WTC11 (cell line): Measurements from ENCODE around the gene RFLNA. TPM values are rescaled to one million over a fixed set of nuclear protein-coding genes. Genes with fewer than 3 reads are reported as not detected.

ENCODE experiments used
- ATAC-seq: fragments of 200-7000 bp; cut with Tn5 transposase; 2 replicates; pipeline ENCODE4 v1.10.0; 2021; ENCODE audit warnings: mild to moderate bottlenecking, moderate library complexity
- CTCF ChIA-PET: fragments of 300-600 bp; sonication (Branson Sonifier 250); formaldehyde crosslinking; loops from one replicate; lab custom pipeline; 2021; ENCODE audit warnings: antibody characterized with exemption; lab: Charles Lee
- POLR2A ChIA-PET: fragments of 350-600 bp; sonication (Branson Sonifier 250); formaldehyde crosslinking; loops from one replicate; lab custom pipeline; 2021; ENCODE audit warnings: antibody characterized with exemption; lab: Charles Lee
- DNase-seq: peaks from one replicate; pipeline ENCODE4 v3.0.0; 2021; ENCODE audit warnings: low spot score
- H3K27ac Mint-ChIP-seq: 2 replicates; pipeline ENCODE4 v1.8.0; 2021; ENCODE audit warnings: mixed read lengths
- H3K27me3 Mint-ChIP-seq: 2 replicates; pipeline ENCODE4 v1.8.0; 2021; ENCODE audit warnings: low read depth, mild to moderate bottlenecking, moderate library complexity, mixed read lengths
- H3K36me3 Mint-ChIP-seq: 2 replicates; pipeline ENCODE4 v1.8.0; 2021; ENCODE audit warnings: mixed read lengths
- H3K4me1 Mint-ChIP-seq: 2 replicates; pipeline ENCODE4 v1.8.0; 2022; ENCODE audit warnings: mixed read lengths
- H3K4me3 Mint-ChIP-seq: 2 replicates; pipeline ENCODE4 v1.8.0; 2021; ENCODE audit warnings: mild to moderate bottlenecking, moderate library complexity, mixed read lengths
- H3K9me3 Mint-ChIP-seq: 2 replicates; pipeline ENCODE4 v1.8.0; 2021; ENCODE audit warnings: mixed read lengths
- ARID4B ChIP-seq: sonication (generic); formaldehyde crosslinking; IDR thresholded peaks from 2 replicates; pipeline ENCODE4 v1.8.0; 2023; ENCODE audit warnings: missing genetic modification reagents, mild to moderate bottlenecking, borderline replicate concordance
- CDX4 ChIP-seq: fragments of 250-450 bp; sonication (Bioruptor Pico); IDR thresholded peaks from 2 replicates; pipeline ENCODE4 v1.9.0; 2021; ENCODE audit warnings: moderate library complexity, mild to moderate bottlenecking, inconsistent platforms, borderline replicate concordance
- ESRRA ChIP-seq: sonication (generic); formaldehyde crosslinking; IDR thresholded peaks from 2 replicates; pipeline ENCODE4 v1.8.1; 2022; ENCODE audit warnings: mild to moderate bottlenecking, missing genetic modification reagents, borderline replicate concordance
- JUN ChIP-seq: sonication (generic); formaldehyde crosslinking; IDR thresholded peaks from 2 replicates; pipeline ENCODE4 v1.8.0; 2023; ENCODE audit warnings: mild to moderate bottlenecking, missing genetic modification reagents
- MYBL2 ChIP-seq: sonication (generic); formaldehyde crosslinking; IDR thresholded peaks from 2 replicates; pipeline ENCODE4 v1.8.1; 2023; ENCODE audit warnings: mild to moderate bottlenecking, moderate library complexity, missing genetic modification reagents
- NFYB ChIP-seq: sonication (generic); formaldehyde crosslinking; conservative IDR thresholded peaks from 2 replicates; pipeline ENCODE4 v1.8.0; 2022; ENCODE audit warnings: low read depth, missing genetic modification reagents
- NR1H2 ChIP-seq: sonication (generic); formaldehyde crosslinking; IDR thresholded peaks from 2 replicates; pipeline ENCODE4 v1.9.0; 2021; ENCODE audit warnings: mild to moderate bottlenecking, moderate library complexity, missing genetic modification reagents
- OVOL2 ChIP-seq: fragments of 250-450 bp; sonication (Bioruptor Pico); IDR thresholded peaks from 2 replicates; pipeline ENCODE4 v1.9.0; 2021; ENCODE audit warnings: mild to moderate bottlenecking, borderline replicate concordance
- RELA ChIP-seq: sonication (generic); formaldehyde crosslinking; IDR thresholded peaks from 2 replicates; pipeline ENCODE4 v1.8.1; 2022; ENCODE audit warnings: missing genetic modification reagents, mild to moderate bottlenecking, borderline replicate concordance
- SOX15 ChIP-seq: fragments of 250-450 bp; sonication (Bioruptor Pico); IDR thresholded peaks from 2 replicates; pipeline ENCODE4 v1.9.0; 2021; ENCODE audit warnings: mild to moderate bottlenecking
- TEAD4 ChIP-seq: sonication (generic); formaldehyde crosslinking; IDR thresholded peaks from 2 replicates; pipeline ENCODE4 v1.8.0; 2022; ENCODE audit warnings: mild to moderate bottlenecking, missing genetic modification reagents
- ZBTB21 ChIP-seq: sonication (generic); formaldehyde crosslinking; IDR thresholded peaks from 2 replicates; pipeline ENCODE4 v1.8.1; 2023; ENCODE audit warnings: mild to moderate bottlenecking, missing genetic modification reagents, borderline replicate concordance
- ZNF138 ChIP-seq: sonication (generic); formaldehyde crosslinking; conservative IDR thresholded peaks from 2 replicates; pipeline ENCODE4 v1.8.1; 2022; ENCODE audit warnings: mild to moderate bottlenecking, moderate library complexity, missing genetic modification reagents
- ZNF263 ChIP-seq: sonication (generic); formaldehyde crosslinking; IDR thresholded peaks from 2 replicates; pipeline ENCODE4 v1.8.1; 2022; ENCODE audit warnings: low read depth, mild to moderate bottlenecking, moderate library complexity, missing genetic modification reagents
- ZNF423 ChIP-seq: fragments of 250-450 bp; sonication (Bioruptor Pico); IDR thresholded peaks from 2 replicates; pipeline ENCODE4 v2.1.2; 2022; ENCODE audit warnings: mild to moderate bottlenecking, moderate library complexity
- ZNF512 ChIP-seq: sonication (generic); formaldehyde crosslinking; IDR thresholded peaks from 2 replicates; pipeline ENCODE4 v1.8.1; 2022; ENCODE audit warnings: missing genetic modification reagents, borderline replicate concordance
- total RNA-seq: library from RNA; stranded (reverse); gene quantifications from 3 replicates; pipeline ENCODE4 v1.2.3, GENCODE V29; 2021
- TF ChIP-seq, protein P1 (sequence below): sonication (generic); formaldehyde crosslinking; conservative IDR thresholded peaks from 2 replicates; pipeline ENCODE4 v1.8.1; 2023; ENCODE audit warnings: mild to moderate bottlenecking, low read depth, missing genetic modification reagents, moderate library complexity
- TF ChIP-seq, protein P2 (sequence below): sonication (generic); formaldehyde crosslinking; IDR thresholded peaks from 2 replicates; pipeline ENCODE4 v1.8.1; 2023; ENCODE audit warnings: mild to moderate bottlenecking, missing genetic modification reagents, moderate library complexity

RFLNA gene
- total RNA-seq, 1 experiment from 2014 or later = 6.3 TPM

DNA sequence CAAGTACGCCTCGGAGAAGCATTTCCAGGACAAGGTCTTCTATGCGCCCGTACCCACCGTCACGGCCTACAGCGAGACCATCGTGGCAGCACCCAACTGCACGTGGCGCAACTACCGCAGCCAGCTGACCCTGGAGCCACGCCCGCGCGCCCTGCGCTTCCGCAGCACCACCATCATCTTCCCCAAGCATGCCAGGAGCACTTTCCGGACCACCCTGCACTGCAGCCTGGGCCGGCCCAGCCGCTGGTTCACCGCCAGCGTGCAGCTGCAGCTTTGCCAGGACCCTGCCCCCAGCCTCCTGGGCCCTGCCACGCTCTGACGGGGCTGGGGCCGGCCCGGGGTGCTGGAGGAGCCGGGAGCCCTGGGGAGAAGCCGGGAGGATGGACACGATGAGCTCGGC, 19.3 kb downstream of the RFLNA start:
- H3K4me1 Mint-ChIP-seq = peaks cover 41% of the 10 kb centered on the region
- CTCF ChIA-PET = interaction anchor here (0.8 to 3.4 kb wide), 4 partner anchors 10 to 282 kb away, joined by 3 to 19 read pairs (median 12); no protein-coding TSS in a partner anchor
- H3K9me3 Mint-ChIP-seq = no peaks in the 10 kb centered on the region
- no peak overlapping the region for H3K4me3 Mint-ChIP-seq
- no peak for DNase-seq
- ATAC-seq = no peak
- no peaks in the 10 kb centered on the region; the same call in 1 of the 2 replicates for H3K27me3 Mint-ChIP-seq
- POLR2A ChIA-PET = no interaction called here
- TF ChIP-seq CDX4 (CRISPR knock-in tag) (no peak), NR1H2 (no peak), TEAD4 (CRISPR knock-in tag) (no peak), OVOL2 (CRISPR knock-in tag) (no peak), MYBL2 (CRISPR knock-in tag) (no peak), SOX15 (CRISPR knock-in tag) (no peak), JUN (CRISPR knock-in tag) (no peak), NFYB (CRISPR knock-in tag) (no peak), ZNF512 (no peak), ESRRA (no peak), ZNF263 (CRISPR knock-in tag) (no peak), ZBTB21 (CRISPR knock-in tag) (no peak), ZNF138 (no peak), ZNF423 (CRISPR knock-in tag) (no peak), ARID4B (CRISPR knock-in tag) (no peak), RELA (CRISPR knock-in tag) (no peak)
- TF ChIP-seq, protein P1, sequence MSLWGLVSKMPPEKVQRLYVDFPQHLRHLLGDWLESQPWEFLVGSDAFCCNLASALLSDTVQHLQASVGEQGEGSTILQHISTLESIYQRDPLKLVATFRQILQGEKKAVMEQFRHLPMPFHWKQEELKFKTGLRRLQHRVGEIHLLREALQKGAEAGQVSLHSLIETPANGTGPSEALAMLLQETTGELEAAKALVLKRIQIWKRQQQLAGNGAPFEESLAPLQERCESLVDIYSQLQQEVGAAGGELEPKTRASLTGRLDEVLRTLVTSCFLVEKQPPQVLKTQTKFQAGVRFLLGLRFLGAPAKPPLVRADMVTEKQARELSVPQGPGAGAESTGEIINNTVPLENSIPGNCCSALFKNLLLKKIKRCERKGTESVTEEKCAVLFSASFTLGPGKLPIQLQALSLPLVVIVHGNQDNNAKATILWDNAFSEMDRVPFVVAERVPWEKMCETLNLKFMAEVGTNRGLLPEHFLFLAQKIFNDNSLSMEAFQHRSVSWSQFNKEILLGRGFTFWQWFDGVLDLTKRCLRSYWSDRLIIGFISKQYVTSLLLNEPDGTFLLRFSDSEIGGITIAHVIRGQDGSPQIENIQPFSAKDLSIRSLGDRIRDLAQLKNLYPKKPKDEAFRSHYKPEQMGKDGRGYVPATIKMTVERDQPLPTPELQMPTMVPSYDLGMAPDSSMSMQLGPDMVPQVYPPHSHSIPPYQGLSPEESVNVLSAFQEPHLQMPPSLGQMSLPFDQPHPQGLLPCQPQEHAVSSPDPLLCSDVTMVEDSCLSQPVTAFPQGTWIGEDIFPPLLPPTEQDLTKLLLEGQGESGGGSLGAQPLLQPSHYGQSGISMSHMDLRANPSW (CRISPR knock-in tag) = no peak
- TF ChIP-seq, protein P2, sequence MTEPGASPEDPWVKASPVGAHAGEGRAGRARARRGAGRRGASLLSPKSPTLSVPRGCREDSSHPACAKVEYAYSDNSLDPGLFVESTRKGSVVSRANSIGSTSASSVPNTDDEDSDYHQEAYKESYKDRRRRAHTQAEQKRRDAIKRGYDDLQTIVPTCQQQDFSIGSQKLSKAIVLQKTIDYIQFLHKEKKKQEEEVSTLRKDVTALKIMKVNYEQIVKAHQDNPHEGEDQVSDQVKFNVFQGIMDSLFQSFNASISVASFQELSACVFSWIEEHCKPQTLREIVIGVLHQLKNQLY = no peak
- no peak overlapping the region; the same call in 1 of the 2 replicates for H3K27ac Mint-ChIP-seq
- H3K36me3 Mint-ChIP-seq = peaks cover 9% of the 10 kb centered on the region; the same call in 1 of the 2 replicates
